Measurements from ENCODE around the gene PIP5K1B.

PIP5K1B gene

GRCh38 chr9:68927165-68927564 is 222.1 kb downstream of the PIP5K1B start:
- DNase-seq = no peak

- DNase-seq = no peak
Measured at GRCh38 chr9:68931821-68932220, 226.8 kb downstream of the PIP5K1B start.

- DNase-seq = no peak
Measured at GRCh38 chr9:68932458-68932857, 227.4 kb downstream of the PIP5K1B start.

GRCh38 chr9:68933434-68934328 is 228.6 kb downstream of the PIP5K1B start:
- no peak for DNase-seq

GRCh38 chr9:68934329-68934644 is 229.2 kb downstream of the PIP5K1B start:
- no peak for DNase-seq

- DNase-seq = no peak
Measured at GRCh38 chr9:68940573-68940972, 235.5 kb downstream of the PIP5K1B start.

- DNase-seq = no peak
Measured at GRCh38 chr9:68941780-68942459, 236.9 kb downstream of the PIP5K1B start.

- no peak for DNase-seq
Measured at GRCh38 chr9:68942790-68943189, 237.8 kb downstream of the PIP5K1B start.

- no peak for DNase-seq
Measured at GRCh38 chr9:68947015-68947414, 242.0 kb downstream of the PIP5K1B start.

- no peak for DNase-seq
Measured at GRCh38 chr9:68947842-68948569, 243.0 kb downstream of the PIP5K1B start.

GRCh38 chr9:68949271-68950000 is 244.4 kb downstream of the PIP5K1B start:
- DNase-seq = no peak

- no peak for DNase-seq
Measured at GRCh38 chr9:68950188-68950587, 245.1 kb downstream of the PIP5K1B start.

GRCh38 chr9:68950689-68951088 is 245.6 kb downstream of the PIP5K1B start:
- DNase-seq = no peak

- DNase-seq = peak; percentile 5
Measured at GRCh38 chr9:68951879-68952659, 247.0 kb downstream of the PIP5K1B start.

GRCh38 chr9:68953771-68954170 is 248.7 kb downstream of the PIP5K1B start:
- no peak for DNase-seq

- DNase-seq = no peak
Measured at GRCh38 chr9:68955330-68955729, 250.3 kb downstream of the PIP5K1B start.

- no peak for DNase-seq
Measured at GRCh38 chr9:68957479-68957878, 252.4 kb downstream of the PIP5K1B start.

- DNase-seq = no peak
Measured at GRCh38 chr9:68961587-68961986, 256.5 kb downstream of the PIP5K1B start.

- DNase-seq = no peak
Measured at GRCh38 chr9:68963416-68963815, 258.4 kb downstream of the PIP5K1B start.

- no peak for DNase-seq
Measured at GRCh38 chr9:68964102-68964541, 259.1 kb downstream of the PIP5K1B start.

- no peak for DNase-seq
Measured at GRCh38 chr9:68964765-68965164, 259.7 kb downstream of the PIP5K1B start.

- DNase-seq = no peak
Measured at GRCh38 chr9:68966496-68966944, 261.5 kb downstream of the PIP5K1B start.
